Measurements from ENCODE around the gene DCTN1.
"Not testable (repeated sequence)": the region's sequence is repeated elsewhere in the genome, so short reads cannot be mapped to it uniquely, and the experiment has no call there.

Gene DCTN1

DNA sequence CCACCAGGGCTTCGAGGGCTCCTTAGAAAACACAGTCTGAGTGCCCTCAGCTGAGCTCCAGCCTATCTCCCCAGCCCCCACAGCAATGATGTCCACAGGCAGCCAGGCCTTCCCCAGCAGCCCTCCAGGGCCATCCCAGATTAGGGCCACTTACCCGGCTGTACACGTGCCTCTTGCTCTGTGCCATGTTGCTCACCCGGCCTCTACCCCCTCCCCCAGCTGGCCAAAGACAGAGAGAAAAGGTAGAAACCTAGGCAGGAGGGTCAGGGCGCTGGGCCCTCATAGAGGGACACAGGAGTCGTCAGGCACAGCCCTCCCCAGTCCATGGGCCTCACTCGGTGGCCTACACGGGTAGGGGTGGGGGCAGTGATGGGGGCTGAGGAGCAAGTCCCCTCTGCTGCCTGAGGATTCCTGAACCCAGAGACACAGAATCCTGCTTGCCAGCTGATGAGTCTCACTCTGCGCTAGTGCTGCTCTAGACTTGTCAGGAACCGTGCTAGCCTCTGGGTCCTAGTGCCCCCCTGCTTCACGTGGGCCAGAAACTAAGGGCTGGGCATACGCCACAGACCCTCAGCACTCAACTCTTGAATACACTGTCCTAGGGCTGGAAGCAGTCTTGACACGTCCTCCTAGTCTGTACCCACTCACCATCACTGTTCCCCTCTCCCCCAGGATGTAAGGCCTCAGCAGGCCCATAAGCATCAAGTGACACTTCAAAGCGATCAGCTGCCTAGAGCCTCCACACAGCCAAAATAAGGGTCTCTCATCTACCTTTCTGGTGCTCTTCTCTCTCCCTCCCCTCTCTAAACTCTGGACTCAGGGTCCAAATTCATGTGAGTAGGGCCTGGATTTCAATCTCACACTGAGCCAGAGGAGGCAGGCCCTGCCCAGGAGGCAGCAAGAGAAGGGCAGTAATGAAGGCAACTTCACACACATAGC is at the start of gene DCTN1:
TSS of gene DCTN1 (minus strand) at position 461 of the 939 bp plus-strand sequence. CDS start at position 187, 274 bp downstream.
- no peak for DNase-seq

DNA sequence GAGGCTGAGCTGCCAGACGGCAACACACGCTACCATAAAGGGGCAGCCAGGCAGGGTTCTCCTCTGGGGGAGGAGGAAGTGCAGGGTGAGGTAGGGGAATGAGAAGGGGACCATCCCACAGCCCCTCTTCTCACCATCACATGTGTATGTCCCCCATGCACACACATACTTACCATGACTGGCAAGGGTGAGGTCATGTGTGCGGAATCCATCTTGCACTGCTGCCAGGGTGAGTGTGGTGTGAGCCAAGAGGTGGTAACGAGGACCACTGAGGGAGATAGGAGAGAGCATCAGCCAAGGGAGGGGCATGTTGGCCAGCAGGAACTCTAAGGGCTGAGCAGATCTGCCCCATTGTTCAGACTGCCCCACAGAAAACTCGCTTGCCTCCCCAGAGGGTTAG is 48.6 kb upstream of the DCTN1 start:
- no peak for DNase-seq

DNA sequence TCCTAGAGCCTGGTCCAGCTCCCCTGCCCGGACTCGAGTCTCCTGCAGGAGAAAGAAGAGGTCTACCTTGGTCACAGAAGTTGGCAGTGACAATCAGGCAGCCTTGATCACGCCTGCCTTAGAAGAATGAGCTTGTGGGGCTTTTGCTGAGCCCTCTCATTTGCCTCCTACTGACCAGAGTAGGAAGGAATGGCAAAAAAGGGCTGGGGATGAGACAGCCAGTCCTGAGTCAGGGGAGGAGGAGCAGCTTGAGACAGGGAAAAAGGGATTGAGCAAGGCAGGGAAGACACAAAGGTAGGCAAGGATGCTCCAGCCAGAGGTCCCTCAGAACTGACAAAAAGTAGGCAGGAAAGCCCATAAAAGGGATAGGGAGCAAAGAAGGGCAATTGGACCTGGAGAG is 47.4 kb upstream of the DCTN1 start:
- no peak for DNase-seq

DNA sequence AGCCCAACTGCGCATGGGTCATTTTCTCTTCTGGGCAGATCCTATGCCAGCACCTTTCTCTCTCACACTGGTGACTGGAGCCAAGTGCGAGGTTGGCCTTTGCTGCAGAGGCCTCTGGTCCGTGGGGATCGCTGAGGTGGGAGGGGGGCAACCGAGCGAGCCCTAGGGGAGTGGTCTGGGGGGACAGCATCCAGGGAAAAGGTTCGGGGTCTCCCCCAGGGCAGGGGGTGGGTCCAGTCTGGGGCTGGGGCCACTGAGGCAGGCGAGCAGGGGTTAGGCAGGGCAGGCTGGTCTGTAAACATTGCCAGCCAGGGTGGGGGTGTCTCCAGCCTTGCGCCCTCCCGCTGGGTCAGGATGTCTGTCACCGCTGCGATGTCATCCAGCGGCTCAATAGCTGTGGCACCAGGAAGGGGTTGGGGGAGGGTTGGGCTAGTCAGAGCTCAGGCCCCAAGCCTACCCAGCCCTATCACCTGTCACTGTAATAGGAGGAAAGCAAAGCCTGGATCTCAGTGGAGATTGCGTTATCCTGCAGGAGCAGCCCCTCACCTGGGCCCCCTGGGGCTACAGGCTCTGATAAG is 46.2 kb upstream of the DCTN1 start:
- DNase-seq, result no peak

DNA sequence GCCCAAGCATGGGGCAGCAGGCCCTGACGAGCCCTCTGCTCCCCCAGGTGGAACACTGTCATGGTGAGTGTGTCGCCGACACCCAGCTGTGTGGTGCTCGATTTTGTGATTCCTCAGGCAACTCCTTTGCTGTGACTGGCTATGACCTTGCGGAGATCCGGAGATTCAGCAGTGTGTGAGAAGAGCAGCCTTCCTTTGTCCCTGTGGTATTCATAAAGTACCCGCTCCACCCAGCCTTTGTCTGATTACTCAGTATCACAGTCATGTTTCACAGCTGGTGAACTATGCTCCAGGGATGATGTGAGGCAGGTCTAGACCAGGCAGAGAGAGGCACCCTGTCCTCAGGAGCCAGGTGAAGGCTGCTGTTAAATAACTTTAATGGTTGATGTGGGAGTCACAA is 45.4 kb upstream of the DCTN1 start:
- no peak for DNase-seq

DNA sequence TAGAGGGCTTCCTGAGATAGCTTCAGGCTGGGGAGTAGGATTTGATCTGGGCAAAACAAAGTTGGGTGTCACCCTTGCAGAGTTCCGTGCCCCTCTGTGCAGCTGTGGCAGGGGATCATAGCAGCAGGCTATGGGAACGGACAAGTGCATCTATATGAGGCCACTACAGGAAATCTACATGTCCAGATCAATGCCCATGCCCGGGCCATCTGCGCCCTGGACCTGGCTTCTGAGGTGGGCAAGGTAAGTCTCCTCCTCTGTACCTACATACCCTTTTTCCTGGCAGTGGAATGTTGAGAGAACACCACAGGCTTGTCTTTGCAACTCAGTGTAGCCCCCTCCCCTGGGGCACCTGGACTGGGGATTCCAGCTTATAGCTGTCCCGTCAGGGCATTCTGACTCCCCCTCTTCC is 44.9 kb upstream of the DCTN1 start:
- no peak for DNase-seq

DNA sequence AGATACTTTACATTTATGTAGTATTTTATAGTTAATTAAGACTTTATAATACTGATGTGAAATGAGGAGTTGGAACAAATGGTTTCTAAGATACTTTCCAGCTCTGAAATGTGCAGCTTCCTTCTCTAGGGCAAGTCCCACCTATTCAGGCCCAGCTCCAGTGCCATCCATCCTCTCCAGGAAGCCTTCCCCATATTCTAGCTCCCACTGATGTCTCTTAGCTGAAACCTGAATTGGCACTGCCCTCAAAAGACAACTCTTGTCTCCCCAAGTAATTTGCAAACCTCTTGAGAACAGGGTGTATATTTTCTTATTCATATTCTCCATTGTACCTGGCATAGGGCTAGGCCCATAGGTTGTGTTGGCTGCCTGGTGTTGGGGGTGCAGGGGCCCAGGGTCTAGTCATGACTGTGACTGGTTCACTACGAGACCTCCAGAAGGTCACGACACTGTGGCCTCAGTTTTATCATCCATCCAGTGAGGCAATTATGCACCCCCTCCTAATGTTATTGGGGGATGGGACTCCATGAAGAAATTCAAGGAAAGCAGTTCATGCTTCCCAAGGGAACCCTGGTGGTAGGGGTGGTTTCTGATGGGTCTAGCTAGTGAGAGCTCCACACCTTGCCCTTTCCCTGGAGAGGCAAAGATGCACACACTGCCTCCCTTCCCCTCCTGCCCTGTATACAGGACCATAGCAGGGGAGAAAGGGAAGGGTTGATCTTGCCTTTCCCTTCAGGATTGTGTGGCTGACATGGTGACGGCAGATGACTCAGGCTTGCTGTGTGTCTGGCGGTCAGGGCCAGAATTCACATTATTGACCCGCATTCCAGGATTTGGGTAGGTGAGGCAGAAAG is 44.3 kb upstream of the DCTN1 start:
- no peak for DNase-seq

DNA sequence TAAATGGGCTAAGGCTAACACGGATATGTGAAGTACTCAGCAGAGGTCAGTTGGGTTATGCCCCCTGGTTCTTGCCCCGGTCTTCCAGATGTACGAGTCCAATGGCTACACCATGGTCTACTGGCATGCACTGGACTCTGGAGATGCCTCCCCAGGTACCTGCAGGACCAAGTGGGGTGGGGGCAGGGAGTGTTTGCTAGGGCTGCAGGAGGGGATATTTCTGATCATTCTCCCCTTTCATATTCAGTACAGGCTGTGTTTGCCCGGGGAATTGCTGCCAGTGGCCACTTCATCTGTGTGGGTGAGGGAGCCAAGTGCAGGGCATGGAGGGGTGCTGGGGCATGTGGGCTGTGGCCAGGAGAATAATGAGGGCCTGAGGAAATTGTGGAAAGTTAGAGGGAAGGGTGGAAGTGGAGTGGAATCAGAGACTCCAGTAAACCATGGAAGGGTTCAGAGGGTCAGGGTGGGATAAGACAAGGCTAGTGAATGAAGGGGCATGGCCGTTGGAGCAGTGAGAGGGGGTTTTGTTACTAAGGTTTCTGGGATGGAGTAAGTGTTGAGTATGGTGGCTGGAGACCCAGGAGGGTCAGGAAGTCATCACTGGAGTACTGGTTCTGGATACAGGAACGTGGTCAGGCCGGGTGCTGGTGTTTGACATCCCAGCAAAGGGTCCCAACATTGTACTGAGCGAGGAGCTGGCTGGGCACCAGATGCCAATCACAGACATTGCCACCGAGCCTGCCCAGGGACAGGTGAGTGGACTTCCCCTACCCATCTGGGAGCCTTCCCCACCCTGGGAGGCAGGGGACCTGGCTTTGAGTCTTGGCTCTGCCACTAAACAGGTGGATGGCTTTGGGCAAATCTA is 43.4 kb upstream of the DCTN1 start:
- DNase-seq, result no peak

DNA sequence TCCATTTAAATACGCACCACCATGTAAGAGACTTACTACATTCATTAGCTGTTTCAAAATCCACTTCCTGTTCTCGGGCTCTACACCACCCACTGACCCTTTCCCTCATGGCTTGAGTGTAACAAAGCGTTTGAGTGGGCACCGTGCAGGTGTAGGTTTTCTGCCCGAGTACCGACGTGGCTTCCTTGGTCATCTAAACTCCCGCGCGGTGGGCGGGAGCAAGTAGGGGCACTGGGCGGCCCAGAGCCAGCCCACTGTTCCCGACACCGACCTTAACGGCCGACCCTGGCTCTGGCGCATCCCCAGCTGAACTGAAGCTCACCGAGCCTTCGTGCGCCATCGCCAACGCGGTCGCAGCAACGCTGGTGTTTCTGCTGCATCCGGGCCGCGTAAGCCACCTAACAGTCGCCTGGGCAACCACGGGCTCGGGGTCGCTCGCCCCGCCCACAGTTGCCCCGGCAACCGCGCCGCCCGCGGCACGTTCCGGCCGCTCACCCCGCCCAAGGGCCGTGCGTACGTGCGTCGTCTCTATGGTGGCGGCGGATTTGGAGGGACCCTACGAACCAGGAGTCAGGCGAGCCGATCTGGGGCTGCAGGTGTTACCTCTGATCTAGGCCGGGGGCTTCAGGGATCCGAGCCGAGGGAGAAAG is 41.2 kb upstream of the DCTN1 start, which contains the start of the genes C2orf81 and WDR54:
TSS of gene C2orf81 (minus strand) at position 399 of the 650 bp plus-strand sequence. CDS start at position 340, 59 bp downstream.
TSS of gene WDR54 (plus strand) at position 510 of the 650 bp plus-strand sequence. CDS start 424 bp downstream, outside the sequence.
- DNase-seq, result peak; percentile 86

DNA sequence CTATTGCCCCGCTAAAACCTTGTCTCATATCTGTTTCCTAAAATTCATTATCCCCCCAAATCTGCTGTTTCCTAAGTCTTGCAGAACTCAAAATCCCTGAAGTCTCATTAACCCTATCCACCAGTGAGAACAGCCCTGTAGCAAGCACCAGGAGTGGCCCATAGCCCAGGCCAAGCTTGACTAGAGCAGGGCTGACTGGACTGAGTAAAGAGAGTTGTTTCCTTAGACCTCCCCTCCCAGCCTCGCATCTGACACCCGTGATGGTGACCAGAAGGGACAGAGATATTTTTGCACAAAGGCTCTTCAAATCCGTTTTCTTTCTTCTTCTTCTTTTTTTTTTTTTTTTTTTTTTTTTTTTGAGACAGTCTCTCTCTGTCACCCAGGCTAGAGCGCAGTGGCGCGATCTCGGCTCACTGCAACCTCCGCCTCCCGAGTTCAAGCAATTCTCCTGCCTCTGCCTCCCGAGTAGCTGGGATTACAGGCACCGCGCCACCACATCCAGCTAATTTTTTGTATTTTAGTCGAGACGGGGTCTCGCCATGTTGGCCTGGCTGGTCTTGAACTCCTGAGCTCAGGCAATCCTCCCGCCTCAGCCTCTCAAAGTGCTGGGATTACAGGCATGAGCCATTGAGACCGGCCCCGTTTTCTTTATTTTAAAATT is 40.5 kb upstream of the DCTN1 start:
- DNase-seq, result not testable (repeated sequence)

DNA sequence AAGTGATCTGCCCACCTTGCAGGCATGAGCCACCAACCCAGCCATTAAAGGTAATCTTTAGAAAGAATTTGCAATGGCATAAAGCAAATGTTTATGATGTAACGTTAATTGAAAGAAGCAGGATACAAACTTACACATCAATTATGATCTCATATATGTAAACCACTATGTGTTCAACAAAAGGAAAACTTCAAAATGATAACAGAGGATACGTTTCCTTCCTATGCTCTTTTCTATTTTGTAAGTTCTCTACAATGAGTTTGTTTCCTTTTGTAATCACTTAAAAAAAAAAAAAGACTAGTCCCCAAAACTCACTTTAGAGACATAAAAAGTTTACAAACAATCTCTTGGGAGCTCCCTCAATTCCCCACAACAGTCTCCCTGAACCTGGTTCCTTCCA is 39.9 kb upstream of the DCTN1 start:
- no peak for DNase-seq

DNA sequence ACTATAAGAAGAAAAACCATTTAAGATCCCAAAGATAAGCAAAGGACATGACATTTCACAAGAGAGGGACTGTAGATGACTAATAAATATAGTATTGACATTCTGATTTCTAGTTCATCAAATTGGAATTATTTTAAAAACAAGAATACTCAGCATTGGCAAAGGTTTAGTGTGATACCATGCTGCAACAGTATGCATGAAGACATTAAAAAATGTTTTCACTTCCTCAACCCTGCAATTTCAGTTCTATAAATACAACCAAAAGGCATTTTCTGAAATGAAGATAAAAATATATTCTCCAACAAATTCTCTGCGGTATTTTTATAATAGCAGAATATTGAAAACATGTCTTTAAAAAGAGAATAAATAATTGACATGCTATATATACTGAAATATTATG is 39.2 kb upstream of the DCTN1 start:
- no peak for DNase-seq

DNA sequence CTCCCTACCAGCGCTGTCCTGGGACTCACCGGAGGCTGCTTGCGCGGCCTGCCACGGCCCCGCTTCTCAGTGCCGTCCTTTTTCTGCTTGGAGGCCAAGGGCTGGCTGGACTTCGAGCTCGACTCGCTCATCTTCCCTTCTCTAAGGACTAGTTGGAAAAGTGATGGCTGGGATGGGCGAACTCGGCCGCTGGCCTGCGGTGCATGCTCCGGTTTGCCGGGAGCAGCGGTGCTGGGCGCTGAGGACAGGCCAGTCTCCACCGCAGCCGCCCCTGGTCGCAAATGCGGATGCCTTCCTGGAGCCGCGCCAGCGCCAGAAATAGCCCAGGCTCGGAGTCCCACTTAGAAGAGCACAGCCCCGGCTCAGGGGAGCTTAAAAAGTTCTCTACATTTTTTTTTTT is 38.2 kb upstream of the DCTN1 start:
- DNase-seq, result no peak

DNA sequence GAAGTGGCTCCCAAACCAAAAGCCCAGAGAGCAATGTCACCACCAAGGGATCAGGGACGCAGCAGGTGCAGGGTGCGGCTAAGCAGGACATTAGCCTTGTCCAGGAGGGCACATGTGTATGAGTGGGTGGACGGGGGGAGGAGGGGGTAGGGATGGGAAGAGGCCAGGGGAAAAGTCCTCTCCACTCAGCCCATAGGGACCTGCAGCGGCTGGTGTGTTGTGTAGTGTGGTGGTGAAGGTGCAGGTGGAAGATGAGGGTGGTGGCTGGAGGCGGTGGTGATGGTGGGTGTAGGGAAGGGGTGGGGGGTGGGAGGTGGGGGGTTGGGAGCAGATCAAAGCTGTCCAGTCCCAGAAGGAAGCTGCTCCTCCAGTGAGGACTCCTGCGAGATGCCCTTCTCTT is 37.7 kb upstream of the DCTN1 start:
- no peak for DNase-seq

DNA sequence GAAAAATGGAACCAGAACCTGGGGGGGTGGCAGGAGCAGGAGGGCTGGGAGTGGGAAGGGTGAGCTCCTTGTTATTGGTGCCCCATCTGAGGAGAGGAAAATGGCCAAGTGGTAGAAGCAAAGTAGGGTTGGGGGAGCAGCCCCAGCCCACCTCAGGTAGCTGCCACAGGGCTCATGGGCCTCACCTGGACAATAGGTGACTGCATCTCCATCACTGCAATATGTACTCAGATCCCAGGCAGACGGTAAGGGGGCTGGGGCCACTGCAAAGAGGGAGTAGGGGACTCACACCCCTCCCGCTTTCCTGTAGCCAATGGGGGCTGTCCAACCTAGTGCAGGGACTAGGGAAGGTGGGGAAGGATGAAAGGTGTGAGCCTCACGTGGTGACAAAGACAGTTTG is 37.1 kb upstream of the DCTN1 start:
- DNase-seq, result no peak

DNA sequence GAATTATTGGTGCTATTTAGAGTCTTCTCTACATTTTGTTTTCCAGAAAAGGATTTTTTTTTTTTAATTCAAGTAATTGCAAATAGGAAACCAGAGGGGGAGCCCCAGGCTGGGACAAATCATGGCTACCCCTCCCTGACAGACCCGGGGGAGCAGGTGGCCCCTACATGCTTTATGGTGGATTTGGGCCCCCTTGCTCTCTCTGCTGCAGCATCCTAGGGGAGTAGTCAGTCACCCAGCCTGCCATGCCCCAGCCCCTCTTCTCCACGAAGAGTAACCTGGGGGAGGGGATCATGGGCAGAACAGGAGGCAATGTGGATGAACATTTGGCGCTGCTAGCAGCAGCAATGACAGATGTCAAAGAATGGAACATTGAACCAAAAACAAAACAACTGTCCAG is 36.7 kb upstream of the DCTN1 start:
- DNase-seq, result no peak

DNA sequence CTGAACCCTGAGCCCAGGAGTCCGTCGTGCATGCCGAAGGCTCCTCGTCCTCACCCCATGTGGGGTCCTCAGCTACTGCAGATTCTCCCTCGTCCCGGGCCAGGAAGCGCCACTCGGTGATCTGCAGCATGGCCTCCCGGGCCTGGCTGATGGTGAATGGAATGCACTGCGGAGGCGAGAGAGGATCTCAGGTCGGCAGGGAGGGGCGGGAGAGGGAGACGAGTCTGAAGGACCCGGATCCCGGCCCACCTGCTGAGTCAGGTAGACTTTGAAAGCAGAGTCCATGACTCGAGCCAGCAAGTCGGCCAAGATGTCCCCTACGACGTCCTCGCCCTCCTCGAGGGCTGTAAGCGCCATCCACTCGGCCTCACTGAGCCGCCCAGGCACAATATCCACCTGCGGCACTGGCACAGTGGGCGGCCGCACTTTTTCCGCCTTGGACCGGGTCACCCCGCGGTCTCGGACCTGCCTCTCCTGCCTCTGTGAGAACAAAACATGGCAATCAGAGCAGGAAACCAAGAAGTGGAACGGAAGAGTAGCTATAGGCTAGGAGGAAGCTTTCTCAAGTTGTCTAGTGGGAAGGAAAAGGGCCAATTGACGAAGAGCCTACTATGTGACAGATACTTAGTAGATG is 35.8 kb upstream of the DCTN1 start:
- no peak for DNase-seq

DNA sequence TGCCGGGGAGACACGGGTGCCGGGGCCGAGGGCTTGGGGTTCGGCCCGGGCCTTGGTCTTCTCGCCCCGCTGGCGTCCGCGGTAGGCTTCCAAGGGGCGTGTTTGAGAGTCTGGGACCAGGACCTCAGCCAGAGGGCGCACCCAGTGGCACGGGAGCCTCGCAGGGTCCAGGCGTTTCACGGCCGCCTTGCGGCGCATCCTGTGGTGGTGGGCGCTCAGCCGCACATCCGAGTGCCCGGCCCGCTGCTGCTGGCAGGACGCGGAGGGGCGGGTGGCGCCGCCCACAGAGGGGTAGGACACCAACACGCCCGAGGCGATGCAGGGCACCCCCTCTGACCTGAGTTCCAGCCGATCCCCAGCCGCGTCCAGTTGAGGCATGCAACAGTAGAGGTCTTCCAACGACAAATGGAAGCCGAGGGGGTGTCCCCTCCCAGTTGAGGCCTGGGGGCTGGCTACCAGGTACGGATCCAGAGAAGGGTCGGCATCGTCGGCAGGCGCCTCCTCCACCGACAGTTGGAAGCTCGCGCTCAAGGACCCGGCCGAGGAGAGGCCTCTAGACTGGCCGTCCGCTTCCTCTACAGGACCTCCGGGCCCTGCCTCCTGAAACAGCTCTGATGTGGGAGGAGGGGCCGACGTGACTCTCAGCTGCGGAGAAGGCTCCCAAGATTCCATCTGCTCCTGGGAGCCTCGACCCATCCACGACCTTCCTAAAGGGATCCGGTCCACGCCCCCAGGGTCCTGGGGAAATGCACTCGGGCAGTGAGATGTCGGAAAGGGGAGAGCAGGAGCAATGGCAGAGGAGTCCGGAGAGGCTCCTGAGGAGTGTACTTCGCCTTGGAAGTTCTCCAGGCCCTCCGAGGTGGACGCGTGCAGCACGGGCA is 35.0 kb upstream of the DCTN1 start:
- no peak for DNase-seq

DNA sequence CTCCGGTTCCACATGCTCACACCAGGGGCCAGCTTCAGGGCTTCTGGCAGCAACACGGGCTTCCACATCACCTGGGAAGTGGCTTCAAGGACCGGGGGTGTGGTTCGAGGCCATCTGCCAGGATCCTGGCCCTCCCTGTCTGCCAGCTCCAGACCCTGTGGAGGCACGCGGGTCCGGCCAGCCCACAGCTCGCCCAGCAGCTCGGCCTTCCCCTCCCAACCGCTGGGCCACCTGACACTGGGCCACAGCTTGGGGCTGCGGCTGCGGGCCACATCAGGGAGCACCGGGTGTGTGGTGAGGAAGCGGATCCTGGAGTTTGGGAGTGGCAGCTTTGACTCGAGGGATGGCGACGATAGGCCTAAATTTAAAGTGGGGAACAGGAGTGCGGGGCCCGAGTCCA is 34.3 kb upstream of the DCTN1 start:
- no peak for DNase-seq
